Adrenal gland (tissue), 5 donors: ENCODE measurements around the gene ACTR5.

ENCODE experiments used
- POLR2A ChIP-seq, 2 donors: fragments of 450-650 bp; IDR thresholded peaks; one replicate each; pipeline ENCODE4 v1.6.1; 2017; ENCODE audit warnings: antibody characterized with exemption in 2 of 2, mild to moderate bottlenecking in 2 of 2, moderate library complexity in 1 of 2
- TF ChIP-seq, protein P1 (sequence below), 6 experiments: fragments of 450-650 bp in 4 of 6; fragments of 200-600 bp in 2 of 6; sonication (generic) in 1 of 6; IDR thresholded peaks; 1 replicate in 5 of 6; 2 replicates in 1 of 6; pipeline versions ENCODE4 v1.5.1 to v1.8.0; 2016 to 2021; ENCODE audit warnings: antibody characterized with exemption in 6 of 6, mild to moderate bottlenecking in 2 of 6, moderate library complexity in 1 of 6
- donor health status: DM: no; HTN: no; CAD: no.

GRCh38 chr20:38805958-38806854 is 57.9 kb downstream of the ACTR5 start:
- TF ChIP-seq, protein P1, sequence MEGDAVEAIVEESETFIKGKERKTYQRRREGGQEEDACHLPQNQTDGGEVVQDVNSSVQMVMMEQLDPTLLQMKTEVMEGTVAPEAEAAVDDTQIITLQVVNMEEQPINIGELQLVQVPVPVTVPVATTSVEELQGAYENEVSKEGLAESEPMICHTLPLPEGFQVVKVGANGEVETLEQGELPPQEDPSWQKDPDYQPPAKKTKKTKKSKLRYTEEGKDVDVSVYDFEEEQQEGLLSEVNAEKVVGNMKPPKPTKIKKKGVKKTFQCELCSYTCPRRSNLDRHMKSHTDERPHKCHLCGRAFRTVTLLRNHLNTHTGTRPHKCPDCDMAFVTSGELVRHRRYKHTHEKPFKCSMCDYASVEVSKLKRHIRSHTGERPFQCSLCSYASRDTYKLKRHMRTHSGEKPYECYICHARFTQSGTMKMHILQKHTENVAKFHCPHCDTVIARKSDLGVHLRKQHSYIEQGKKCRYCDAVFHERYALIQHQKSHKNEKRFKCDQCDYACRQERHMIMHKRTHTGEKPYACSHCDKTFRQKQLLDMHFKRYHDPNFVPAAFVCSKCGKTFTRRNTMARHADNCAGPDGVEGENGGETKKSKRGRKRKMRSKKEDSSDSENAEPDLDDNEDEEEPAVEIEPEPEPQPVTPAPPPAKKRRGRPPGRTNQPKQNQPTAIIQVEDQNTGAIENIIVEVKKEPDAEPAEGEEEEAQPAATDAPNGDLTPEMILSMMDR (IDR thresholded peaks at IDR 0.05) = no peak
- no peak for TF ChIP-seq POLR2A (IDR thresholded peaks at IDR 0.05)
